ENCODE results near the gene ZER1.

Gene ZER1

DNA sequence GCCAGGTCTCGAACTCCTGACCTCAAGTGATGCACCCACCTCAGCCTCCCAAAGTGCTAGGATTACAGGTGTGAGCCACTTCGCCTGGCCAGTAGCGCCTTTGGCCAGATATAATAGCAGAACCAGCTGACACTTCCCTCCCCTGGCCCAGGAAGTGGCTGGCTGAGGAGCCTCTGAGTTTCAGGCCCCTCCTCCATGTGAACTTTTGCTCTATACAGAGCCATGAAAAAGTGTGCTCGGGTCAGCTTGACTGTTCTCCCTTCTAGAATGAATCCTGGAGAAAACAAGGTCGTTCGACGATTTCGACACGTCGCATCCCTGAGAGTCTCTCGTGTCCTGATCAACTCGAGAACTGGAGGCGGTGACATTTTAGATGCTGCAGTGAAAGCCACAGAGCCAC lies 39.2 kb downstream of the ZER1 start:
- no peak for DNase-seq

DNA sequence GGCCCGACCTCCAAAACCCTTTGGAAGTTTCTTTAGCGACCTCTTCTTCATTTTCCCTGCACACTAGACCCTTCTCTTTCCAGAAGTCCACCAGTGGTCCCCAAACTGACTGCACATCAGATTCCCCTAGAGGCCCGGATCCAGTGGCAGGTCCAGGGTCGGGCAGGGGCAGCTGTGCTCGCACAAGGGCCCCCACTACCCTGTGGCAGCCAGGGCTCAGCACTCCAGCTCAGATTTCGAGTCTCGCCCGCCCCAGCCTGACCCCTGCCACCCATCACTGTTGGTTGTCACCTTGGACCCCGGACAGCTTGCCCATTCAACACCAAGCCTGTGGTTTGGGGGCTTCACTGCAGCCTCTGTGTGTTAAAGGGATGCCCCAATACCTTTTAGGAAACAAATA lies 40.0 kb downstream of the ZER1 start:
- DNase-seq, result no peak

DNA sequence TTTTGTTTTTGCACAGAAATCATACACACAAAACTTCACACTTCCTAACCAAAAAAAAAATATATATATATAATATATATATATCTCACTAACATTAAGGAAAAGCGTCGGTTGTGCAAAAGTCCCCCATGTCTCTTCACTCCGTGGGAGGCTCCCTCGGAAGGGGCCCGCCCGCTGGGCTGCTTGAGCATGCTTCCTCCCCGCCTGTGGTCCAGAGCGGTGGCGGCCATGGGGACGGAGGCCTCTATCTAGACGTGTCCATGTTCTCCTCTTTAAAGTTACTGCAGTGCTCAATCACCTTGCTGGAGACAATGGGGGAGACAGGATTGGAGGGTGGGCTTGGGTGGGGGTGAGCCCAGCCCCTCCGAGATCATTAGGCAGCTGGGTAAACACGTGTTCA lies 40.6 kb downstream of the ZER1 start:
- DNase-seq, result no peak

DNA sequence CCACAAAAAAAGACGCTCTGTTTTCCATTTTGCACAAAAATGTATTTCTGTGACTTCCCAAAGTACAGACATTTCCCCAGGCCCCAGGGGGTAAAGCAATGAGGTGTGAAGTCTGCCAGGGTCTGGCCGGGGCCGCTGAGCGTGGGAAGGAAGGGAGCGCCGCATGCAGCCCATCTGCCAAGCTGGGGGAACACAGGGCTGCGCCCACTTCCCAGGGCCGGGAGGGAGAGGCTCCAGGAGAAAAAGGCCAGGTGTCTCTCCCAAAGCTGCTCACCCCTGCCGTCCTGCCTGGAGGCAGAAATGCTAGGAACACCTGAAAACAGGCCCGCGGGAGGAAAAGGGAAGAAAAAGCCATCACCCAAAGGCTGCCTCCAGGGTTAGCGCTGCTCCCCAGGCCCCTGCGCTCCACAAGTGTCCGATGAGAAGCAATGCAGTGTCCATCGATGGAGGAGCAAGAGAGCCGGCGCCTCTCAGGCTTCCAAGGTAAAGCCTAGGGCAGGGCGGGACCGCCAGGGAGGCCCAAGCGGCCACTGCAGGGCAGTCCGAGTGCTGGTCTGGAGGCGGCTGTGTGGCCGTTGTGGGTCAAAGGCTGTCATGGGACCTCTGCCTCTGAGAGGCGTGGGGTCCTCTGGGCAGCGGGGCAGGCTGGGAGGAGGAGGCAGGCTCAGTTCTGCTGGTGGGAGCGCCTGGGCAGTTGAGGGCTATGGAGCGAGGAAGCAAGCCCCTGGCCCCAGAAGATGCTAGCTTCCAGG lies 41.8 kb downstream of the ZER1 start:
- DNase-seq, result peak; percentile 16

DNA sequence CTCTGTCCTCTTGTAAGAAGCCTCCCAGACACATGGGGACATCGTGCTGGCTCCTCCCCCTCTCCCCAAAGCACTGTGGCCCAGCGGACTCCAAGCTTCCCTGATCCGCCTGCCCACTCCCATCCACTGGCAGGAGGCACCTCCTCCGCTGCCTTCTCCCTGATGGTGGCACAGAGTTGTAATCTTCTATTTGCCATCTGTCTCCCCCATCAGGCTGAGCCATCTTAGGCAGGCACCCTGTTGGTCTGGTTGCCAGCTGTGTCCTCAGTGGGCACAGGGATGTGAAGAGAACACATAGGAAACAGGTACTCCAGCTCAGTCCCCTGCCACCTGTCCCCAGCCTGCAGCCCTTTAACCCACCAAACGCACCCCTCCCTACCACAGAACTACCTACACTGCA lies 42.4 kb downstream of the ZER1 start:
- no peak for DNase-seq

DNA sequence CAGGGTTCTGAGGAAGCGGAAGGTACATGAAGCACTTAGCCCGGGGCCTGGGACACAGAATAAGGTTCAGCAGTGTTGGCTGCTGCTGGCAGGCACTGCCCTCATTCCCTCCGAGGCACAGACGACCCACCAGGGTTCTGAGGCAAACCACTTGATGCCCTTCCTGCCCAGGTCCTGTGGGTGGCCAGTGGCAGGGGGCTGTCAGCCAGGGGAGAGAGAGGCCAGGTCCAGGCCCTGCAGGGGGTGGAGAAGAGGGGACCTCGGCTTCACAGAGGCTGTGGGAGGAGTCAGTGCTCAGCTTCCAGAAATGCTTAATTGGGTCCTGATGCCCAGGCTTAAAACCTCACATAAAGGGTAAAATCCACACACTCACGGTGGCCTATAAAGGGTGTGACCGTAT lies 43.4 kb downstream of the ZER1 start:
- DNase-seq, result no peak

DNA sequence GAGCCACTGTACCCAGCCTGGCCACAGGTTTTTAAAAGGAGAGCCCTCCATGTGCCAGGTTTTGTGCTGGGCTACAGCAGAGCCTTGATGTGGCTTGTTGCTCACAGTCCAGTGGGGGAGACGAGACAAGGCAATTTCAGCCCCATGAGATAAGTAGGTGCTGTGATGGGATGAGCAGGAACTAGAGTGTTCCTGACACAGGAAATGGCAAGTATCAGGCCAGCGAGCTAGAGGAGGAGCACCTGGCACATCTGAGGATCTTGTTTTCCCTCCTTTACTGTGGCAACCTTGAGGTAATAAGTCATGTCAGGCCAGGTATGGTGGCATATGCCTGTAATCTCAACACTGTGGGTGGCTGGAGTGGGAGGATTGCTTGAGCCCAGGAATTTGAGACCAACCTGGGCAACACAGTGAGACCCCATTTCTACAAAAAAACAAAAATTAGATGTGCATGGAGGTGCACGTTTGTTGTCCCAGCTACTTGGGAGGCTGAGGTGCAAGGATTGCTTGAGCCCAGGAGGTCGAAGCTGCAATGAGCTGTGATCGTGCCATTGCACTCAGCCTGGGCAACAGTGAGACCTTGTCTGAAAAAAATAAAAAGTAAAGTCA lies 44.0 kb downstream of the ZER1 start:
- DNase-seq, result no peak

DNA sequence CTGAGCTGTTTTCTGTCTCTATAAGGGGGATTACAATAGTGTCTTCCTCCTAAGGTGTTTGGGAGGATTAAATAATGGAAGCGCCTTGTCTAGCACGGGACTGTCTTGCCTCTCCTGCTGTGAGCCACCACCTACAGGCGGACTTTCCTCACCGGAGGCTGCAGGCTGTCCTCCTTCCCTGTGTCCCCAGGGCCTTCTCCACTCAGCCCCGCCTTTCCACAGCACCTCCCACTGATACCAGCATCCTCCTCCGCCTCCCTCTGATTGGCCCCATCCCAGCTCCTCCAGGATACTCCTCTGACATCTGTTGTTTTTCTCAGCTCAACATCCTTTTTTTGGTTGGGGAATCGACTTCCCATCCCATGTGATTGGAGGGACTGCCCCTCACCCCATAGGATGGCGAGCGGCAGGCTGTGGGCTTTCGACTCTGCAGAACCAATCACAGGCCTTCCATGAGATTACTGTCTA lies 46.9 kb downstream of the ZER1 start:
- peak; percentile 50 for DNase-seq

DNA sequence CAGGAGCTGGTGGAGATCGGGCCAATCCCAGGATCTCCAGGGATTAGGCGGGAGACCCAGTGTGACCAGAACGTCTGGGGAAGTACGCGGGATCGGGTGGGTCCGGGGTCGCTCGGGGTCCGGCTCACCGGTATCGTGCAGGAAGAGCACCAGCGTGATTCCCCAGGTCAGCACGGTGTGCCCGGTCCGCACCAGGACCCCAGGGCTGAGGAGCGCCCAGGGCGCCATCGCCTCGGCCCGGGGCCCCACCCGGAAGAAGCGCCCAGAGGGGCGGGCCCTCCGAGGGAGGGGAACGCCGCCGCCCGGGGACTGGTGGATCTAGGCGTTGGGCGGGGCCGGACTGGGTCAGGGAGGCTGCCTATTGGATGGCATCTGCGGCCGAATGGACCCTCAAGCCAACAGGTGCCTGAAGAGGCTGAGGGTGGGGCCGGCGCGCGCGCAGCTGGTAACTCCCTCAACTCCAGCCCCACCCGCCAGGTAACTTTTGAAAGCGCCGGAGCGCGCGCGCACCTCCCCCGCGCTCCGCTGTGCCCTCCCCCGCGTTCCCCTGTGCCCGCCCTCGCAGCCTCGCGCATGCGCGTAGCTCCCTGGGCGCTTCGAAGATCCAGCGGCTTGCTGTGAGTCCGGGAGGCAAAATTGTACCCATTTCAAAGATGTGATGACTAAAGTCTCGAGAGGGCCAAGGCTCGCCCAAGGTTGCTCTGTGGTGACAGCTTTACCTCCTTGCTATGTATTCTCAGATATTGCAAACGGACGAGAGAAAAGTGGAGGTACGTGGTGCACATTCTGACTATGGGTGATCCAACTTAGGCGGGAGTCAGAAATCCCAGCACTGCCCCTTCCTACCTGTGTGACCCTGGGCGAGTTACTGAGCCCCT lies 47.6 kb downstream of the ZER1 start, which contains the start of gene ZDHHC12:
TSS of gene ZDHHC12 (minus strand) at position 262 of the 878 bp plus-strand sequence. CDS start at position 228, 34 bp downstream.
- DNase-seq, result peak; percentile 89

DNA sequence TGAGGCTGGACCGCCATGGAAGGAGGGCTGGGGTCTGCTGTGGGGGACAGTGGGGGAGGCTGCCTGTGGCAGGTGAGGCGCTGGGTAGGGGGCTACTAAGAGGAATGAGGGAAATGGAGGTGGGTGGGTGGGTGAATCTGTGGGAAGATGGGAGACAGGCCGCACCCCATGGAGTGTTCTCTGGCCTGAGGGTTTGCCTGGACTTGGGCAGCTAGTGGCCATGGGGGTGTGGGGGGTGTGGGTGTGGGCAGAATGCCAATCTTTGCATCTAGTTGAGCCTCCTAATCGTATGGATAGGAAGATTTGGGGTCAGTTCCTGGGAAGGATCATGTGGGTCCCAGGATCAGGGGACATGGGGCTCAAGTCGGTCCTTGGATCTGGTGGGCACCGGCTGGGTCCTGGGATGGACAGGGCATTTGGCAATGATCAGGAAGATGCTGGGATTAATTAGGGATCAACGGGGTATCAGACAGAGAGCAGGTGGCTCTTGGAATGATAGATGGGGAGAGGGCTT lies 48.3 kb downstream of the ZER1 start:
- DNase-seq, result peak; percentile 36

DNA sequence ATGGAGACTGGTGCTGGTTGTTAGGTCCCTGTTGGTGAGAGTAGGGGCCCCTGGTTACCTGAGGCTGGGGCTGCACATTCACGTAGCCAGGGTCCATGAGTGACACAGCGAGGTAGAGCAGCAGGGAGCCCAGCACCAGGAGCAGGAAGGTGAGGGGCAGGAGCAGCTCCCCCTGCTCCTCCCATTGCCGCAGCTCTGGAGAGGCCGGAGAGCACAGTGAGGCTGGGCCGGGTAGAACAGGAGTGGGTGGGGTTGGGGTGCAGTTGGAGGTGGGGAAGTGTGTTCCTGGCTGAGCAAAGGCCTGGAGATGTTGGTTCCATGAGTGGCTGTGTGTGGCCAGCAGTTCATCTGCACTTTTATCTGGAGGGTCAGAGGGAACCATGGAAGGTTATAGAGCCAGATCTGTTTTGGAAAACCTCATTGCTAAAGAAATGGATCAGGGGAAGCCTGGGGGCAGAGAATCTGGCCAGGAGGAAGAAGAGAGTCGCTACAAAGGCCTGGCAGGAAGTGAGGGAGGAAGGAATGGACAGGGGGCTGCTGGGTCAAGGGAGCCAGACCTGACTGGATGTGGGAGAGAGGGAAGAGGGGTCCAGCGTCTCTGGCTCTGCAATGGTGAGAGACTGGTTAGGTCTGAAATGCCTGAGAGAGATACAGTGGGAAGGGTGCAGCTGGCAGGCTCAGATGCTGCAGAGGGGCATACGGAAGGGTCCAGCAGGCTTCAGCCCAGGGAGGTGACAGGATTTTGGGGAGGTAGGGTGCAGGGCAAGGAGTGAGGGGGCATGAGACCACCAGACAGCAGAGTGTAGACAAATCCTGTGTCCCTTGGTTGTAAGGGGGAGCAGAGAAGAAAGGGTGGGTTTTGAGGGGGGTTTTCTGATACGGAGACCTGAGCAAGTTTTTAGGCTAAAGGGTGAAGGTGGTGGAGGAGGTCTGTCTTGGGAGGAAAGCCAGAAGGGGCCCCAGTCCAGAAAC lies 49.1 kb downstream of the ZER1 start:
- DNase-seq, result no peak

DNA sequence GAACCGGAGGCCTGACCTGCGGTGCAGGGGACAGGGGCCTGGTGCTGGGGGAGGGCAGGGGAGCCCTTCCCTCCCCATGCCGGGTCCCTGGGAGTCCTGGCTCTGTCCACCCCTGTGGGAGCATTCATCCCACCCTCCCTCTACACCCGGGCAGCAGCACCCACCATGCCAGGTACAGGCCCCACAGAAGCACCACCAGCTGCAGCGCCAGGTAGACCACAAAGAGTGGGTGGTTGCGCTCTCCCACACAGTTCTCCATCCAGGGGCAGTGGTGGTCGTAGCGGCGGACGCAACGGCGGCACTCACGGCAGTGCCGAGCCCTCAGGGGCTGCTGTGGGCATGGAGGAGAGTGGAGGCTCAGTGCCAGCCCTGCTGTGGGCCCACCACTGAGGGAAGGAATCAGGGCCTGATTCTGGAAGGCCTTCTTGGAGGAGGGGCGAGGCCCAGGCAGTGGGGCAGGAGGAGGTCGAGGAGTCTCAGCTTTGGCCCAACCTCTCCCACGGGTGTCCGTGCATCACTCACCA lies 50.2 kb downstream of the ZER1 start:
- DNase-seq, result no peak

DNA sequence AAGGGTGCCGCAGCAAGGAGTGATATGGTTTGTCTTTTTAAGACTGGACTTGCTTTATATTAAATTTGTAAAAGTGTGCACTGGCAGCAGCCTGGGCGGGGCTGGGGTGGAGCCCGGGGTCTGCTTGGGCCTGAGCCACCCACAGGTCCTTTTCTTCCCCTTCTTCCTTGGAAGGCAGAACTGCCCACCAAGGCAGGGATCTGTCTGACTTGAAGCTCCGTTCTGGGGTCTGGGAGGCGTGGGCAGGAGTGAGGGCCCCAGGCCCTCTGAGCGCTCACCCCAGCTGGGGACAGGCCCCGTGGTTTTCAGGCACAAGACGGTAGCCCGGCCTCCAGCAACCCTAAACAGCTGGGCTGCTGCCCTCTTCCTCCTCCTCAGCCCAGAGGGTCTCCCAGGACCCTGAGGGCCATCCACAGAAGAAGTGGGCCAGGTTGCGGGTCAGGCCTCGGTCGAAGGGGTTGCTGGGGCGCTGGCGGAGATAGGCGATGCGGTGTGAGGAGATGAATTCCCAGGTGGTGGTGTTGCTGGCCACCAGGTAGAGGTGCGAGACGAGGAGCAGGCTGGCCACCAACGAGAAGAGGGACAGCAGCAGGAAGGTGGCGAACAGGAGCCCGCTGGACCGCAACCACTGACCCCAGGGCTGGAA lies 50.8 kb downstream of the ZER1 start:
- DNase-seq, result no peak

DNA sequence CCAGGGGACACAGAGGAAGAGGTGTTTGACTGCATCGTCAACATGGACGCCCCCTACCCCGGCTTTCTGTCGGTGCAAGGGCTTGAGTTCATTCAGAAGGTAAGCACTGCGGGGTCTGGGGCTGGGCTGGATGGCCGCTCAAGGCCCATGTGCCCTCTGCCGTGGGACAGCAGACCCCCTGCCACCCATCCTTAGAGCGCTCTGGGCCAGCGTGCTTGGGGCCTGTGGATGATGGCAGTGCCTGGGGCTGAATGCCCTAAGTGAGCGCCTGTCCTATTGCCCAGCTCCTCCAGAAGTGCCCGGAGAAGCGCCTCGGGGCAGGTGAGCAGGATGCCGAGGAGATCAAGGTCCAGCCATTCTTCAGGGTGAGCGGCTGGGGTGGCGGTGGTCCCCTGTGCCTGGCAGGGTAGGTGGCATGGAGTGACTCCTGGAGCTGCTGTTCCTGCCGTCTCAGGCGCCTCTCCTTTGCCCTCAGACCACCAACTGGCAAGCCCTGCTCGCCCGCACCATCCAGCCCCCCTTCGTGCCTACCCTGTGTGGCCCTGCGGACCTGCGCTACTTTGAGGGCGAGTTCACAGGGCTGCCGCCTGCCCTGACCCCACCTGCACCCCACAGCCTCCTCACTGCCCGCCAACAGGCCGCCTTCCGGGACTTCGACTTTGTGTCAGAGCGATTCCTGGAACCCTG lies 51.7 kb downstream of the ZER1 start:
- DNase-seq, result no peak

DNA sequence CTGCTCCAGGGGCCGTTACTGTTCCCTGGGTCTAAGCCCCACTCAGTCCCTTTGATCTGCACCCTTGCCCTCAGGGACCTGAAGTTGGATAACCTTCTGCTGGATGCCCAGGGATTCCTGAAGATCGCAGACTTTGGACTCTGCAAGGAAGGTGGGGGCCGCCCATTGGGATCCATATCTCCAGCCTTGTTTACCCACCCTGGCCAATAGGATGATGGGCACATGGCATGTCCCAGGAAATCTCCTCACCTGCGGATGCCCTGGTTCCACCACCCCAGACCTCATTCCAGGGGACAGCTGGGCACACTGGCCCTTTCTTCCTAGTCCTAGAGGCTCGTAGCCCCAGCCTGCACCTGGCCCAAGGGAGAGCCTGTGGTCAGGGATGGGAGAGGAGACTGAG lies 53.3 kb downstream of the ZER1 start:
- no peak for DNase-seq

DNA sequence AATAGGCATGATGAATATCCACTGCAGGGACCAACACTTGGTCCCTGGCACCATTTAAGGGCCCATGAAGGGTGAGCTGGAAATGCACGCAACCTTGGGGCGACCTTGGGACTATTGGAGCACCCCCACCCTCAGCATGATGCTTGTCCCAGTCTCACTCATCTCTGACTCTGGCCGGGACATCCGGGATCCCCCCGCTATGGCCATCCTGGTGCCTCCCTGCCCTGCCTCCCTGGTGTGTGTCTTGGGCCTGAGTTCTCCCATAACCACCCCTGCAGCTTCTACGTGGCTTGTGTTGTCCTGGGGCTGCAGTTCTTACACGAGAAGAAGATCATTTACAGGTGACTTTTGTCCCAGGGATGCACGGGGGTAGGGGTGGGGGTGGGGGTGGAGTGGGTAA lies 53.7 kb downstream of the ZER1 start:
- peak; percentile 28 for DNase-seq

DNA sequence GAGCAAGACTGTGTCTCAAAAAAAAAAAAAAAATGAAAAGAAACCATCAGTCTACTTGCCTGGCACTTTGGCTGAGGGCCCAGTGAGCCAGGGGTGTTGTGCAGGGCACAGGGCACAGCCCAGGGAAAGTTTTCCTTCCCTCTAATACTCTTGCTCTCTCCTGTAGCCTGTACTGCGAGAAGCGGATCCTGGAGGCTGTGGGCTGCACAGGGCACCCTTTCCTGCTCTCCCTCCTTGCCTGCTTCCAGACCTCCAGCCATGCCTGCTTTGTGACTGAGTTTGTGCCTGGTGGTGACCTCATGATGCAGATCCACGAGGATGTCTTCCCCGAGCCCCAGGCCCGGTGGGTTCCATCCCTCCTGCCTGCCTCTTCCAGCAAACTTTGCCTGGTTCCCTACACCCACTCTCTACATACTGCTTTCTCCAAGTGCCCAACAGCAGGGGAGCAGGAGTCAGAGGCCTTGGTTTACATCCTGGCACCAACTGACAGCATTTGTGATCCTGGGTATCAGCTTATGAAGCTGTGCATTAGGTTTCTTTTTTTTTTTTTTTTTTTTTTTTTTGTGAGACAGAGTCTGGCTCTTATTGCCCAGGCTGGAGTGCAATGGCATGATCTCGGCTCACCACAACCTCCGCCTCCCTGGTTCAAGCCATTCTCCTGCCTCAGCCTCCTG lies 55.0 kb downstream of the ZER1 start:
- DNase-seq, result peak; percentile 19

DNA sequence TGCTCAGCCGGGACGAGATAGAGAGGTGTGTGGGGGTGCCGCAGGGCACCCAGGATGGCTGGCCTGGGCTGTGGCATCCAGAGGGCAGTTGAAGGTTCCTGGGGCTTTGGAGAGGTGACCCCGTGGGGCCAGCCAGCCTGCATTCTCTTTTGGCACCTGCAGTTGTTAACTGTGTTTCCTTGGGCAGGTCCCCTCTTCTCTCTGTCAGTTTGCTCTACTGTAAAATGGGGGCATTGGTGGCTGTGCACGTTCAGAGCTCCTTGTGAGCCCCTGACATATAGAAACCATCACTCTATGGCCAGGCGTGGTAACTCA lies 56.3 kb downstream of the ZER1 start:
- DNase-seq, result peak; percentile 16

DNA sequence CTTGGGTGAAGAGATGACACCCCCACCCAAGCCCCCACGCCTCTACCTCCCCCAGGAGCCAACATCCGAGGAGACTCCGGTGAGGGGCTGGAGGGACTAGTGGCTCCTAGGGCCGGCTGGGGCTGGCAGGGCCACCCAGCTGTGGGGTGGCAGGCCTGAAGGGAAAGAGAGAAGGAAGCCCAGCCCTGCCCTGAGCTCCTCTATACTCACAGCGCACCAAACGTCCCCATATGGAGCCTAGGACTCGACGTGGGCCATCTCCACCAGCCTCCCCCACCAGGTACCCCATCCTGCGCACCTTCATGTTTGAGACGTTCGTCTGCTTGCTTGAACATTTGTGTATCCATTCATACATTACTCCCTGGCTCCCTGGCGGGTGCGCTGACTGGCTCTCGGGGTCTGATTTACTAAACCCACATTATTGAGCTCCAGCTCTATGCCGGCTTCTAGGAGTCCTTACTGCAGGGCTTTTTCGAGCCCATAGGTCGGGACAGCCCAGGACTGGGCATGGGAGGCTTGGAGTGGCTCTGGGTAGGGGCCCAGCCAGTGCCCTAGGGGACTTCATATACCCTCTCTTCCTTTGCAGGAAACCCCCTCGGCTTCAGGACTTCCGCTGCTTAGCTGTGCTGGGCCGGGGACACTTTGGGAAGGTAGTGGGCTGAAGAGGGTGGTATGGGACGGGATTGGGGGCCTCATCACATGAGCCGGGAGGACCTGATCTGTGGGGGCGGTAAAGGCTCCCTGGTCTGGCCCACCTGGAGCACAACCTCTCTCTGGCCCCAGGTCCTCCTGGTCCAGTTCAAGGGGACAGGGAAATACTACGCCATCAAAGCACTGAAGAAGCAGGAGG lies 56.9 kb downstream of the ZER1 start:
- peak; percentile 16 for DNase-seq
